Gastrocnemius medialis (tissue), 4 donors: ENCODE results near the gene EFNB2.

ENCODE experiments used
- POLR2A ChIP-seq, 2 donors: fragments of 450-650 bp; IDR thresholded peaks; one replicate each; pipeline ENCODE4 v1.6.1; 2017; ENCODE audit warnings: antibody characterized with exemption in 2 of 2, mild to moderate bottlenecking in 2 of 2, moderate library complexity in 2 of 2
- TF ChIP-seq, protein P1 (sequence below), 5 experiments: fragments of 450-650 bp in 3 of 5; fragments of 200-600 bp in 2 of 5; sonication (generic) in 2 of 5; IDR thresholded peaks in 4 of 5; conservative IDR thresholded peaks in 1 of 5; 1 replicate in 4 of 5; 2 replicates in 1 of 5; pipeline ENCODE4 v1.5.1; 2016 to 2019; ENCODE audit warnings: antibody characterized with exemption in 5 of 5, mild to moderate bottlenecking in 3 of 5, moderate library complexity in 3 of 5

DNA sequence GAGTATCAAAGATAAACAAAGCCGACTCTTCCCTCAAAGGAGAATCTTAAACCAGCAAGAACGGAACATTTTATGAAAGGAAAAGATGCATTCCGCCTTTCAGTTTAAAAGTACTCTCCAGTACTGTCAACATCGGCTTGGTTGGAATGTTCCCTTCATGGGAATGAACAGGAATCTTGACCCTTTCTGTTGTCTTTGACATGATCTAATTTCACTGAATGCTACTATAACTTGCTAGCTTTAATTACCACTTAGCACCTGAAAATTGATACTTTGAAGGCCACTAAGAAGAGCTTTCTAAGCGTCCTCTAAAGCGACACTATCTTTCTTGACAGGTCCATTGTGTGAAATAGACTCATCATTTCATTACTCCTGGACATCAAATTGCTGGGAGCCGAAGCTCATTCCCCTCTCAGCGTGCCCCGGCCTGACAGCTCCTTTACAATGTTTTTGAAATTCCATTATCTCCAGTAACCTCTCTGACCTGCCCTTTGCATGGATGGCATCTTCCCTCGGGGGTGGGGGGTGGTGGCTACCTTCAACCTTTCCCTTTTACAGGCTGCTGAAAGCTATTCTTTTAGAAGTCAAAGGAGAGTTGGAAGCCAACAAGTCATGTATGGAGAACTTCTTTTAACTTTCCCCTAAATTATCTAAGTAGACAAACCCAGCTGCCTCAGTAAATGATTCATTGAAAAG, 67.9 kb downstream of the EFNB2 start:
- TF ChIP-seq, protein P1, sequence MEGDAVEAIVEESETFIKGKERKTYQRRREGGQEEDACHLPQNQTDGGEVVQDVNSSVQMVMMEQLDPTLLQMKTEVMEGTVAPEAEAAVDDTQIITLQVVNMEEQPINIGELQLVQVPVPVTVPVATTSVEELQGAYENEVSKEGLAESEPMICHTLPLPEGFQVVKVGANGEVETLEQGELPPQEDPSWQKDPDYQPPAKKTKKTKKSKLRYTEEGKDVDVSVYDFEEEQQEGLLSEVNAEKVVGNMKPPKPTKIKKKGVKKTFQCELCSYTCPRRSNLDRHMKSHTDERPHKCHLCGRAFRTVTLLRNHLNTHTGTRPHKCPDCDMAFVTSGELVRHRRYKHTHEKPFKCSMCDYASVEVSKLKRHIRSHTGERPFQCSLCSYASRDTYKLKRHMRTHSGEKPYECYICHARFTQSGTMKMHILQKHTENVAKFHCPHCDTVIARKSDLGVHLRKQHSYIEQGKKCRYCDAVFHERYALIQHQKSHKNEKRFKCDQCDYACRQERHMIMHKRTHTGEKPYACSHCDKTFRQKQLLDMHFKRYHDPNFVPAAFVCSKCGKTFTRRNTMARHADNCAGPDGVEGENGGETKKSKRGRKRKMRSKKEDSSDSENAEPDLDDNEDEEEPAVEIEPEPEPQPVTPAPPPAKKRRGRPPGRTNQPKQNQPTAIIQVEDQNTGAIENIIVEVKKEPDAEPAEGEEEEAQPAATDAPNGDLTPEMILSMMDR (IDR thresholded peaks at IDR 0.05 in 4 of 5, conservative IDR thresholded peaks at IDR 0.05 in 1 of 5) = no peak
- TF ChIP-seq POLR2A (IDR thresholded peaks at IDR 0.05) = no peak
